GM21515 (cell line): ENCODE results near the gene MCC.
A peak's percentile ranks its signal among the peaks of the same experiment; 100 is the strongest.

Source experiments
- ATAC-seq: cut with Tn5 transposase; IDR thresholded peaks from one replicate; pipeline ENCODE4 v1.9.1; 2021; ENCODE audit not compliant: unreplicated experiment

Gene MCC

DNA sequence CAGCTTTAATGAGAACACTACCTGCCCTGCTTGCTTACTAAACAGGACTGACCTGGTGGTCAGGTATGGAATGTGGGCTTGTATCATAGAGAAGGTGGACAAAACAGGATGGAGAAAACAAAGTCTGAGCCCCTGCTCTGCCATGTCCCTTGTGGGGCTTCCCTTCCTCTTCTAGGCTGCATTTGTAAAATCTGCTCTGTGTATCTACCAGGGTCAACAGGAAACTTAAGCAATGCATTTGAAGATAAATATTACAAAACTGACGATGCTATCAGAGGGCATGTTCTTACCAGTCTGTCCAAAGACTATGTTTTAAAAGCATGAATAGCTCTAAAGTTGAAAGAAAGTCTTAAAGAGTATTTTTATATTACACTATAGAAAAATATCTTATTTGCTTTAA is 282.9 kb downstream of the MCC start:
- ATAC-seq, result no peak

DNA sequence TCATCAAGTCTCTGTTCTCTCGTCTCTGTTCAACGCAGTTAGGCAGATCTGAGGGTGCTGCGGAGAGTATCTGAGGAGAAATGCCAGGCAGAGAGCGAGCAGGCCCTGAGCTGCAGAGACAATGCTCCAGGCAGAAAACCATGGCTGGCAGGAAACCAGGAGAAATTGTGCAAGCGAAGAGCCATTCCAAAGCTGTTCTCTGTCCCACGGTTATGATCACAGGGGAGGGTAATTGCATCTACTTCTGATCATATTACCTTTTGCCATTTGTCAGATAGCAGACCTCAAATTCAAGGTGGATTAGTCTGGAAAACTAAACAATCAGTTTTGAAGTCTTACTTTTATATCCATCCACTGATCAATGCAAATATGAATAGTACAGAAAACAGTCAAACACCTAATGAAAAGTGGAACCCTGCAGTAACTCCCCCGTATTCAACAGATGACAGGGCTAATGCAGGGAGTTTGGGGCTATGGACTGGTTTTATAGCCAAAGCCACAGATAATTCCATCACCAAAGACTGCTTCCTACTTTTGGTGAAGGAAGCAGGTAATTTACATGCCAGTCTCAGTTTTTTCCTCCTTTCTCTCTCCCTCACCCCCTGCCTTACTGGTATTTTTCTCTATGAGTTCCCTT is 283.6 kb downstream of the MCC start:
- no peak for ATAC-seq

DNA sequence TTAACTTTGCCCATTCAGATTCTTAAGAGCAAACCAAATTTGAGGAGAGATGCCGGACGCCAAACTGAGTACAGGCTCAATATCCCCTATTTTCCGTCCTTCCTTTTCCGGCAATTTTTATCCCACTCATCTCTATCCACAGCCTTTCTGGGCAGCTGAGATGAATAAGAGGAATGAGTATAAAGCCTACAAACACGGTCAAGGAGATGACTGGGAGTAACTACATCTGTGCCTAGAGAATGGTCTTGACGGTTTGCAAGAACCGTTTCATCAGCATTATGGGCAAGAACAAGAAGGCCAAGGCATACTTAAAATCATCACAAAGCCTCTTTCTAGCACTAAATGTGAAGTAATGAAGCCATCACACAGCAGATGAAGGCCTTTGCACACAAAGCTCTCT is 284.3 kb downstream of the MCC start:
- ATAC-seq, result no peak

DNA sequence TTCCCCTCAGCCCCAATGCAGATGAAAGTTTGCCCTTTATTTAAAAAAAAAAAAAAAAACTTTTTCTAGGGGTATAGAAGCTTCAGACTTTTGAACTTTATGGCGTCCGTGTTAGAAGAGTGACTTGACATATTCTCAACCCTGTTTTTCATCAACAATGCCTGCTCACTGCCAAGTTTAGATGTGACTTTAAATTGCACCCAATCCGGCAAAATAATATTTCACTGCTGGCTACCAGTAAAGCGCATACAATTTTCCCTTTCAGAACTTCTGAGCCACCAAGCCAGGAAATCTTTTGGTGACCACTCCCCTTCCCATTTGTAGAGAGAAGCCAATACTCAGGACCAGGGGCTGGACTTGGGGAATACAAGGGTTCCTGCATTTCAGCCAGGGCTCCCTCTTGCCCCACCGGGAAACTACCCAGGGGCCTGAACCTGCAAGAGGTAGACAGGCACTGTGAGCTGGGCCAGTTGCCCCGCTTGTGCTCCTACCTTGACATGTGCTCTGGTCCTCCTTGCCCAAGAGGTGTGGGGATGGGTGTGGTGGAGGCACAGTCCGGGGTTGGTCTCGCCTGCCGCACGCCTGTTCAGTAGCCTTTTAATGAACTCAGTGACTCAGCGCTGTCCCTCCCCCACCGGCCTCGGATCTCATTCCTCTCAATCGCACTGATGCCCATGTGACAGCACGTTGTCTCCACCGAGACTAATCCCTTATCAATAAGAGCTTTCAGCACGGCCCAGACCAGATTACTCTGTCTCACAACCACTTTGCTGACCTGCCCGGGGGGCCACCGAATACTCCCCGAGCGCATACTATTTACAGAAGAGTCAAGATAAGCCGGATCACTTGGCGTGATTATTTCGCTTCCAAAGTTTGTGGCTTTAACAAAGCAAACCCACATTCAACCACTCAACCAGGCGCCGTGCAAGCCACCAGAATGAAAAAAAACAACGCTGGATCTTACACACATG is 285.2 kb downstream of the MCC start:
- ATAC-seq, result no peak

DNA sequence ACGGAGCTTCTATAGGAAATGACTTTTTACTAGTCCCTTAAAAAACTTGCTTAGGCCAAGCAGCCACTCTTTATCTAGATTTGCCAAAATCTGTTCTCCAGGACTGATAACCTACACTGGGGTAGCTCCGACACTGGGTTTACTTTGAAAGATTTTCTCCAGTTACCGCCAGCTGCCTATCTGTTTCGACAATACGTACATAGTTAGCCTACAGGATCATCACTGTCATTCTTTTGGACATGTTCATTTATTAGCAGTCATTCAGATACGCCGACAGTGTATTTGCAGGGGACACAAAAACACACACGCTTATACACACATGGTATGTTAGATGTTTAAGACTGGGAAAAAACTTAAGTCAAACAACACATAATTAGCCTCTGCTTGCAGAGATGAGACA is 286.0 kb downstream of the MCC start:
- ATAC-seq, result no peak

DNA sequence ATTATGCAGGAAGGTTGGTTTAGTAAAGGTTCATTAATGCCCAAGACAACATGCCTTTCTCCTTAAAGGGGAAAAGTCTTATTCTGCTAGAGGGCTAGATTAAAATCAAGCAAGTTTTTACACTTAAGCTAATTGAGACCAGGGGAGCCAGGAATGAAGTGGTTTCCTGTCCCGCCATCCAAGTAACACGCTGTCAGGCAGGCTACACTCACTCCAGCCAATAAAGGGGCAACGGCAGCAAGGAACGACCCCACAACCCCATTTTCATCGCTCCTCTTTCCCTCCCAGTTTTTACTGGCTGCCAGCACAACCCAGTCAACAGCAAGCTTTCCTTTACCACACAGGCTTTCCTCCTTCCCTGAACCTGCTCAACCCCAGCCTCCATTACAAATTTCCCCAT is 286.5 kb downstream of the MCC start:
- no peak for ATAC-seq

DNA sequence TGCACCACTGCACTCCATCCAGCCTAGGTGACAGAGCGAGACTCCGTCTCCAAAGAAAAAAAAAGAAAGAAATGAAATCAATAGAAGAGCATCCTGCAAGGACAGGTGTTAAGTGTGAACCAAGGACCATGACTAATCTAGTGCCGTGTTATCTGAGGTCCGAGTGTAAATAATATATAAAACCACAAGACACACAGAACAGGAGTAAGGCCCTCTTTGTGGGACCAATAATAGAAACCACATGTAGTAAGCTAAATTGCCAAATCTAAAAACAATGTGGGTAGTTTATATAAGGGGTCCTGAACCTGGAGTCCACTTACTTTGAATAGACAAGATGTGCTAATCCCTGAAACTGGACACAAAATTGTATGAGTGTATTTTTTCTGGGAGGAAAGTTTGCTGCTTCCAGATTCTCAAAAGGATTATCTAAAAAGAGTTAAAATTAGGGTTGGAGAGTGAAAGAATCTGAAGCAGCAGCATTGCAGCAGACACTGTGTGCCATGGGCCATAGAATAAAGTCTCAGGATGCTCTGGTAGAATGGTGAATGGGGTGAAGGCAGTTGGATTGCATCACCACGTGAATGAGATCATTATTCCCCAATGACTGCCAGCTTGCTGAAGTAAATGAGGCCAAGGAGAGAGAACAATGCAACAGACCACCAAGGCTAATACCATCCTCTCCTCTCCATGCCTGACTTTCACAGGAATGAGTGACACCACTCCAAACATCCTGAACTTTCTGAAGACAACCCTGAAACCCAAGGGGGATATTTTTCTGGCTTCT is 288.9 kb downstream of the MCC start:
- no peak for ATAC-seq

DNA sequence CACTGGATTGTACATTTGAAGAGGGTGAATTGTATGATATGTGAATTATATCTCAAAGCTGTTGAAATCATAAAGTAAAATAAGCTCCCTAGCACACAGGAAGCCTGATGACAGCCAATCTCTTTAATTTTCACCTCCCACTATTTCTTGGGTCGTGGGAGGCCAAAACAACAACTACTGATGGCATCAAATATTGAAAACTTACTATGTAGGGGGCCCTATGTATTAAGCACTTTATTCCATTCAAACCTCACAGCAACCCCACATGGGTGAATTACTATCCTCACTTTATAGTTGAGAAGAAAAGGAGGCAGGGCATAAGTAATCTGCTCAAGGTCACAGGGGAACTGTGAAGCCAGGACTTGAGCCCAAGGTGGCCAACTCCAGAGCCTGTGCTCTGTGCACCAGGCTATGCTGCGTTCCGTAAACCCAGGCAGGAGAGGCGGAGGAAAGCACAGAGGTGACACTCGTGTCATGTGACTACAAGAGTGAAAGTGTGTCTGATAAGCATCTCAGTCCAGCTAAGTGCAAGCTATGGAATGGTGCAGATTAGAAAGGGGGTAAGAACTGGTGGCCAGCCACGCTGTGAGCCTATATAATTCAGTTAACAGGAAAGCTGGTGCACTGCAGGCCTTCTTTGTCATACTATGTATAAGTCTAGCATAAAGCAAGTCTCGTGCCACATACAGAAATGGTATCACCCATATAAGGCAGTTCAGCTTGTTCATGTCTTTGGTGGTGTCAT is 290.6 kb downstream of the MCC start:
- ATAC-seq, result no peak

DNA sequence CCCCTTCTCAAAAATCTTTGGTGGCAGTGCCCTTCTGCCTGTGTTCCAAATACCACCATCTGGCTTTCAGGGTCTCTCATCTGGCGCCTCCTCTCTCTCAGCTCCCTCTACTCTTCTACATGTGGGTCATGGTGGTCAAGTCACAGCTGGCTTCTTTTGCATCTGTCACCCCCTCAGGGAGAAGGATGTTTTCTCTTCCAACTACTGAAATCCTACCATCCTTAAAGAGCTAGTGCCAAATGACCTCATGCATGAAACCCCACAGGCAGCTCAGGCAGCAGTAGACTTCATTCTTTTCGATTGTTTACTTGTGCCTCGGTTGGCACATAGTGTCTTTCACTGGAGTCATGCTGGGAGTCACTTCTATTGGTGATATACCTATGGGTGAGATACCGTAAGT is 292.5 kb downstream of the MCC start:
- no peak for ATAC-seq

DNA sequence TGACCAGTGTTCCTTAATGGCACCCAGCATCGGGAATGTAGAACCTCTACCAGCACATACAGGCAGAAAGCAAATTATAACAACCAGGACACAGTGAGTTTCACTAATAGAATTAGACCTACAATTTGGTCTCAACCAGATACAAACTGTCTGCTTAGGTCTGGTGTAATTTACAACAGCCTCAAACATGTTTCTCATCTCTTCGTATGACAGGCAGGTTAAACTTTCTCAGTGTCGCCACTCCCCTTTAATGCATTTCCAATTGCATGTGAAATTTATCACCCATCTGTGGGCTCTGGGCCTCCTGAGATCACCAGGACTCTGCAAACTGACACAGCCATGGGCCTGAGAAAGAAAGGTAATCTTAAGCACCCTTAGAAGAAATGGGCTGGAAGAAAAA is 293.0 kb downstream of the MCC start:
- no peak for ATAC-seq

DNA sequence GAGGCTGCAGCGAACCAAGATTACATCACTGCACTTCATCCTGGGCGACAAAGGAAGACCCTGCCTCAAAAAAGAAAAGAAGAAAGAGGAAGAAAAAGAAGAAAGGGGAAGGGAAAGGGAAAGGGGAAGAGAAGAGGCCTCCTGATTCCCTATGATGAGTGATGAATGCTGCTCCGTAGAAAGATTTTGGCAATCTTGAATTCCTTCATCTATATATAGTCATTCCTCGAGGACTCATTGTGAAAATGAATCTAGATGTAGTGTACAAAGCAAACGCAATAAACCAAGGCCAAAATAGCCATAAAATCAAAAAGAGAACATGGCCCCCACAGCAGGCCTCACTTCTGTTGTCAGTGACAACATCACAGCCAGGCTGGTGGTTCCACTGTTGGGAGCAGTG is 293.7 kb downstream of the MCC start:
- ATAC-seq, result no peak

DNA sequence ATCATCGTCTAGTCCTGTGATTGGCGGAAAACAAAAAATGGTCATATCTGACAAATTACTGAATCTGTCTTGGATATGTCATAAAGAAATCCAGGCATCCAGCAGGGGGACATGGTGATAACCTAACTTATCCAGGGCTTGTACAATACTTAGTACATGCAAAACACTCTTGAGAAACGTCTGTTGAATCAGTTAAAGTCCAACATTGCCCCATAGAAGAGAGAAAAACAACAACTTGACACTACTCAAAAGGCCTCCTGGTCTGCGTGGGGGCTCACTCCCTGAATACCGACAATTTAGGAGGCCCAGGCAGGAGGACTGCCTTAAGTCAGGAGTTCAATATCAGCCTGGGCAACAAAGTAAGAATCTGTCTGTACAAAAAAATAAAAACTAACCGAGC is 294.1 kb downstream of the MCC start:
- ATAC-seq, result no peak

DNA sequence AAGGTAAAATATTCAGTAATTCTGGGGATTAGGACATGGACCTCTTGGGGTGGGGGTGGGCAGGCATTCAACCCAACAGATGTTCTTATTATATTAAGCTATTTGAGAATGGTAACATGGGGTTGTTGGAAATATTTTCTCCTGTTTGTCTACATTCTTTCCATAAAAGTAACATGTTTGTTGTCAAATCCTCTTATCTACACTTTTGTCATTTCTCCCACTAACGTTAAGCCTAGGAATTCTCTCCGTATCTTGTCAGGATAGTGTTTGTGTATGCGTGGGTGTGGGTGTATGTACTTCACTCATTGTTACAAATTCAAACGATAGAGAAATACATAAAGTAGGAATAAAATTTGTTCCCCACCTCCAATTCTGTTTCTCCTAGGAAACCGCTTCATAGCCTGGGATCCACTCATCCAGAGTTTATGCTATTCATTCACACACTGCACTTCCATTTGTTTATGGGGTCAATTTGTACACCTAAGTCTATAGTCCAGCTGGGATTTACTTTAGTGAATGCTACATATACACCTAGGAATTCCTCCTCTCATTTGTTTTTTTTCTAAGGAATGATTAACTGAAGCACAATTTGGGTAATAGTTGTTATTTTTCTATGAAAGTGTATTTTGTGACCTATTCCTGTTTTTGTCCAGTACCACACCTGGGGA is 294.8 kb downstream of the MCC start:
- ATAC-seq, result no peak

DNA sequence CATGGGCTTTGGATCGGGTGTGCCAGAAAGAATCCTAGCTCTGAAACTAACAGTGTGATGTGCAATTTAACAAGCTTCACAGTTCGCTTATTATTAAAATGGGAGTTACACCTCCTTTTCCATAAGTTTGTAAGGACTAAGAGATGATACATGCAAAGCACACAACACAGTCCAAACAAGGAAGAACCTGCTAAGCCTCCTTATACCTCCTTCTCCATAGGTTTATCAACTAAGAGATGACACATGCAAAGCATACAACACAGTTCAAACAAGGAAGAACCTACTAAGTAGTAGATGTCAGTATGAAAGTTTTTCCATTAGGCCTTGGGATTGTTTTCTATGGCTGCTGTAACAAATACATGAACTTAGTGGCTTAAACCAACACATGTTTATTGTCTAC is 295.7 kb downstream of the MCC start:
- no peak for ATAC-seq

DNA sequence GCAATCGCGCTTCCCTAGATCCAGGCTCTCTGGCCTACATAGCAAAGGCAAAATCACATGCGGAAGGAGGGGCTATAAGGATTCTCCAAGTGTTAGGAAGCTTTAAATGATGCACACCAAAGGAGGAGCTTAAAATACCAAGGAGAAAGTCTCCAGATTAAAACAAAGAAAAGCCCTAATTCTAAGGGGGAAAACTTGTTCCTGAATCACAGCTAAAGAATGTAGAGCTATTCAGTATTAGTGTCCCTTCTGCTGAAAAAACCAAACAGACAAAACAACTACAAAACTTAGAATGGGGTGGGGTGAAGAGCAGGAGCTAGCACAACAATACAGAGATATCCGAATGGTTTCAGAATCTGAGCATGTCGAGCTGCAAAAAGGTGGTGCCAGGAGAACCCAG is 297.9 kb downstream of the MCC start:
- no peak for ATAC-seq

DNA sequence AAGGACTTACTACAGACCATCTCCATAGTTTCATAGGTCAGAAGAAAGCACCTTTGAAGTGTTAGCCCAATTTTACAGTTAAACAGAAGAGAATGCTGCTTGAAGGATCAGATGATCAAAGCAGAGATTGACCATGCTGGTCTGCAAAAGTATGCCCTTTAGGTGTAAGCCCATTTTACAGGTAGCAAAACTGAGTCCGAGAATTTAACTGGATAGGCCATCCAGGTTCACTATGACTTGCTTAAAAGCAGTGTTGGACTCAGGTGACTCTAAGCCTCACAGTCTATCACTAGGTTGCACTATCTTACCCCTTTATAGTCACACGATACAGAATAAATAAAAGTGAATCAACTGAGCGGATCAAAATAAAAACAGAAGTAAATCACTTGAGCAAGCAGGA is 299.0 kb downstream of the MCC start:
- ATAC-seq, result no peak

DNA sequence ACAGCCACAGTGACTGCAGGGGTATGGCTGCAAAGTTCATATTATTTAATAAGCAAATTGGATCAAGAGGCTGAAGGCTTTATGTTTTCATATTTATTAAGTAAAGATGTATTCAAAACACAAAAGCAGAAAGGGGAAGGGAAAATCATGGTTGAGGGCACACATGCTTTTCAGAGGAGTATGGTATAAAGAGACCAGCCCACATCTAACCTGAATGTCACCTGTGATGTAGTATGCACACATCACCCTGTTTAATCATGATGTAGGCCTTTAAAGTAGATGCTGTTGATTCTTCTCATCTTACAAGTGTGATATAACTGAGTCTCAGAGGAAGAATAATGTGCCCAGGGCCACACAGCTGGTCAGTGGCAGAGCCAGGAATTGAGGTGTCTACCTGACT is 299.8 kb downstream of the MCC start:
- no peak for ATAC-seq

DNA sequence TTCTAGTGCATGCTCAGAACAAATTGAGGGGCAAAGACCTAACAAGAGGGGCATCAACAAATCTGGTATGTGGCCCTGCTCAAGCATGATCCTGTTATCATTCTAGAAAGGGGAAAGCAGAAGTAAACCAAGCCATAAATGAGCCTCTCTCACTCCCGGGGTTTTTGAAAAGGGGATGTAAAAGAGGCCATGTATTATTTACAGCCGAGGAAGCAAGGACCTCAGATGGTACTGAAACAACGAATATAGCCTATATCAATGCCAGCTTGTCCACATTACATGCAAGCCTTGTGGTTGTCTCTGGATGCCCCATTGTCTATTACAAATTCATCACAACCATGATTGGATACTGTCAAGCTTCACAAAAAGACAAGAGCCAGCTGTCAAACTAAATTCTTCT is 300.3 kb downstream of the MCC start:
- ATAC-seq, result peak; percentile 57

DNA sequence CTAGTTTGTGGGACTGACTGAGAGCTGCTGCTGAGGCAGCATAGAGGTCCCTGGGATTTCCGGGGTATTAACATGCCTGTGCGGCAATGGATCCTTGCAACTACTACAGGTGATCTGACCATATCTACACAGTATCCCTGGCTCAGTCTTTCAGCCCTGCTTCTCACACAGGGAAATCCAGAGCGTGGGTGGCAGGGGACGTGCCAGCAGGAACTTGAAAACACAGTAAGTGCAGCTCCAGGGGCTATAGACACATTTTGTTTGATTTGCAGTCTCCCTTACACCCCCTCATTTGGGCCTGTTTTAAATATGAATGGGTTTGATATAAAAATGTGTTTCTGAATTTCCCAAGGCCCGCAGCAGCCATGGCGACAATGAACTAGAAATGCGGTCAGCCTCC is 302.2 kb downstream of the MCC start:
- ATAC-seq, result no peak

DNA sequence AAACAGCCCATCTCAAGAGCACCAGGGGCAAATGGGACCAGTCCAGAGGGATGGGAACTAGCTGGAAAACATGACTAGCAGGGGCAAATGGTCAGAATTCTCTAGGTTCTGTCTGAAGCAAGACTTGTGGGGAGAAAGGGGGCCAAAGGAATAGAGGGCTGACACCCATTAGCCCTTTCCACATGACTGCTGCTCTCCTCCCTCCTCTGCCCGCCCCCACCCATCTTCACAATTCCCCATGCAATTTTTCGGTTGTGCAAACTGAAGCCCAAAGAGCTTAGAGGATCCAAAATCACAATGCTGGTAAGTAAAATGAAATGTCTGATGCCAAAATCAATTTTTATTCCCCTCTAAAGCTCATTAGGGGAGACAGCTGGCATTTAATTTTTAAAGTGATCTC is 304.6 kb downstream of the MCC start:
- ATAC-seq, result no peak
